Gastrocnemius medialis (tissue), 4 donors: ENCODE measurements around the gene ERGIC3.

Source experiments
- CTCF ChIP-seq, 5 experiments: fragments of 450-650 bp in 3 of 5; fragments of 200-600 bp in 2 of 5; sonication (generic) in 2 of 5; IDR thresholded peaks in 4 of 5; conservative IDR thresholded peaks in 1 of 5; 1 replicate in 4 of 5; 2 replicates in 1 of 5; pipeline ENCODE4 v1.5.1; 2016 to 2019; ENCODE audit warnings: antibody characterized with exemption in 5 of 5, mild to moderate bottlenecking in 3 of 5, moderate library complexity in 3 of 5
- POLR2A ChIP-seq, 2 donors: fragments of 450-650 bp; IDR thresholded peaks; one replicate each; pipeline ENCODE4 v1.6.1; 2017; ENCODE audit warnings: antibody characterized with exemption in 2 of 2, mild to moderate bottlenecking in 2 of 2, moderate library complexity in 2 of 2

GRCh38 chr20:35541783-35542662 is at the start of gene ERGIC3:
- TF ChIP-seq CTCF (IDR thresholded peaks at IDR 0.05 in 4 of 5, conservative IDR thresholded peaks at IDR 0.05 in 1 of 5): peak in 1 of 5 experiments; percentile 26
- peak in 1 of 2 donors; percentile 29 for TF ChIP-seq POLR2A (IDR thresholded peaks at IDR 0.05)
